GM13977 (cell line): ENCODE results near the gene DCLK1.

Experiments
- DNase-seq: peaks from one replicate; pipeline ENCODE4 v3.0.0; 2012; ENCODE audit warnings: low spot score
- in situ Hi-C: fragments of 300-500 bp; cut with MboI; formaldehyde crosslinking; loops from one replicate; pipeline ENCODE4 v1.12.0; 2022; ENCODE audit warnings: low sequenced_read_pairs, low pct_unique_long_range_greater_than_20kb, mixed read lengths, inconsistent platforms; ENCODE audit not compliant: unreplicated experiment
- TF ChIP-seq, protein P1 (sequence below): IDR thresholded peaks from 2 replicates; pipeline ENCODE4 v1.5.1; 2012; ENCODE audit warnings: mild to moderate bottlenecking, control low read depth; ENCODE audit not compliant: insufficient read depth; ENCODE audit errors: extremely low read depth, missing control alignments

DCLK1 gene

DNA sequence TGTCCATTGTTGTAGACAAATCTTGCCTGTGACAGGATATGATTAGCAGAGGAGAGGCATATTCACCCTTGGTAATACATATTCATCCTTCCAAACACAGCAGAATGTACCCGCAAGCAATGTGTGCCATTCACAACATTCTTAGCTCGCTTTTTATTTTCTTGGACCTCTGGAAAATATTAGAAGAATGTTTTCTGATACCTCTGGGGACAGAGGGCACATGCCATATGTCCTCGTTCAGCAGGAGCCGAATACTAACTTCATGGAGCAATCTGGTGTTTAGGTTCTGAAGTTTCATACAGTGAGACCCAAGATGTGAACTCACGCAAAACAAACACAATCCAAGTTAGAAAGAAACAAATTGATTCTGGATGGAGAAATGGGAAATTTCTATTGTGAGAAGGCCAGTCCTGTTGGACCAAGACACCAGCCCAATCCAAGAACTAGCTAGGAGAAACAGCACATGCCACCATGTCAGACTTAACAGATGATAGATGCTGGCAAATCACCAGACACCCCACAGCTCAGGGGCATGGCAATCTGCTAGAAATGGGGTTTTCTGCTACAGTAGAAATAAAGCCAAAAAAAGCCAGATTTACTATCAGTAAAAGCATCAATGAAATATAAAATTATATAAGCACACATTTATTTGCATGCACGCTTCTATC lies 297.4 kb downstream of the DCLK1 start:
- no peak for DNase-seq
- in situ Hi-C loops, result no loop called here
- TF ChIP-seq, protein P1, sequence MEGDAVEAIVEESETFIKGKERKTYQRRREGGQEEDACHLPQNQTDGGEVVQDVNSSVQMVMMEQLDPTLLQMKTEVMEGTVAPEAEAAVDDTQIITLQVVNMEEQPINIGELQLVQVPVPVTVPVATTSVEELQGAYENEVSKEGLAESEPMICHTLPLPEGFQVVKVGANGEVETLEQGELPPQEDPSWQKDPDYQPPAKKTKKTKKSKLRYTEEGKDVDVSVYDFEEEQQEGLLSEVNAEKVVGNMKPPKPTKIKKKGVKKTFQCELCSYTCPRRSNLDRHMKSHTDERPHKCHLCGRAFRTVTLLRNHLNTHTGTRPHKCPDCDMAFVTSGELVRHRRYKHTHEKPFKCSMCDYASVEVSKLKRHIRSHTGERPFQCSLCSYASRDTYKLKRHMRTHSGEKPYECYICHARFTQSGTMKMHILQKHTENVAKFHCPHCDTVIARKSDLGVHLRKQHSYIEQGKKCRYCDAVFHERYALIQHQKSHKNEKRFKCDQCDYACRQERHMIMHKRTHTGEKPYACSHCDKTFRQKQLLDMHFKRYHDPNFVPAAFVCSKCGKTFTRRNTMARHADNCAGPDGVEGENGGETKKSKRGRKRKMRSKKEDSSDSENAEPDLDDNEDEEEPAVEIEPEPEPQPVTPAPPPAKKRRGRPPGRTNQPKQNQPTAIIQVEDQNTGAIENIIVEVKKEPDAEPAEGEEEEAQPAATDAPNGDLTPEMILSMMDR, result no peak

DNA sequence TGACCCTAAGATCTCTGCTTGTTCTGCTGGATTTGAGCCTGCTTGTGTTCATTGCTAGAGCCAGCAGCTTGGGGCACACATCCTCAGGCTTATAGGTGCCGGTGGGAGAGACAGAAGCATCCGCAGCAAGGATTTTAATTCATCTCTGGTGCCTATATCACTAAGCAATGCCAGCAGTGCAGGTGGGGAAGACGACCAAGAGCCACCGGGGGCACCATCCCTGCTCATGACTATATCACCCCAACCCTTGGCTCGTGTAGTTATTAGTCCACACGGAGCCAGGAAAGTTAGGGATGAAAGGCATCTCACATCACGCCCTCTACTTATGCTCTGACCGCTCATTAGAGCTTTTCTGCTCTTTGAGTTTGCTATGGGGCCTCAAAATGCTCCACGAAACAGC lies 298.2 kb downstream of the DCLK1 start:
- in situ Hi-C loops, result no loop called here
- TF ChIP-seq, protein P1, result no peak
- no peak for DNase-seq

DNA sequence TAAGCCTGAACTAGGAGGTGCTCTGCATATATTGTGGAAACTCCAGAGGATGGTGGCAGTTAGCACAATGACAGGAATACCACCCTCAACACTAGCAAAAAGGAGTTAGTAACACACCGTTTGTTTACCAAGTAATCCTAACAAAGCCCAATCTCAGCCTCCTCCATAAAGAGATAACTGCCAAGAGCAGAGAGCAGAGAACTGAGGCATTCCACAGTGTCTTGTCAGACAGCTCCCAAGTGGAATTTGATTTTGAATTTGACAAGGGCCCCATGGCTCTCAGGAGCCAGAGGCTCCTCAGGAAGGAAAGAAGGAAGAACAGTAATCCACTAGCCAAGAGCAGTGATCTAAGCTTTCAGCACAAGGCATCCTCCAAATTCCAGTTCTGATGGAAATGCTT lies 298.6 kb downstream of the DCLK1 start:
- no peak for DNase-seq
- in situ Hi-C loops, result no loop called here
- TF ChIP-seq, protein P1, result no peak

DNA sequence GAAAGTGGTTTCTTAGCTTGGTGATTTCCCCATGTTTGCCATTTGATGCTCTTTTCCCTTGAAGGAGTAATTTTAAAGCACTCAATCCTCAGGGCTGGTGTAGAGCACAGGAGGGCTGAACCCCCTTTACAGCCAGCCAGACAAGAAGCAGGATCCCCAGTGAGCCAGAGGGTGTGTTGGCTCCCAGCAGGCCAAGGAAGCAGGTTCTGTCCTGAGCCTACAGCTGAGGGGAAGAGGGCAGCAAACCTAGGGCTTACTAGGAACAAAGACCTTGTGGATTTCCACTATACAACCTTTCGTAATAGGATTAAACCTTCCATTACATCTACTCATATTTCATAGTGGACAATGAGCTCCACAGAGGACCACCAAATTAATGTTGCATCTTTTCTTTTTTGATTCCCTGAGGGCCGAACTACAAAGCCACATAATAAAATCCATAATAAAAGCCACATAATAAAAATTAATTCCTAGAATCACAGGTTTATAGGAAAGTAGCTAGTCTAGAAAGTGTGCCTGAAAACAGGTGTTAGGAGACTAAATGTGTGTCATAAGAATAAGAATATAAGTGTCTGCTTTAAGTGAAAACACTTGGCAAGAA lies 300.2 kb downstream of the DCLK1 start:
- in situ Hi-C loops, result no loop called here

DNA sequence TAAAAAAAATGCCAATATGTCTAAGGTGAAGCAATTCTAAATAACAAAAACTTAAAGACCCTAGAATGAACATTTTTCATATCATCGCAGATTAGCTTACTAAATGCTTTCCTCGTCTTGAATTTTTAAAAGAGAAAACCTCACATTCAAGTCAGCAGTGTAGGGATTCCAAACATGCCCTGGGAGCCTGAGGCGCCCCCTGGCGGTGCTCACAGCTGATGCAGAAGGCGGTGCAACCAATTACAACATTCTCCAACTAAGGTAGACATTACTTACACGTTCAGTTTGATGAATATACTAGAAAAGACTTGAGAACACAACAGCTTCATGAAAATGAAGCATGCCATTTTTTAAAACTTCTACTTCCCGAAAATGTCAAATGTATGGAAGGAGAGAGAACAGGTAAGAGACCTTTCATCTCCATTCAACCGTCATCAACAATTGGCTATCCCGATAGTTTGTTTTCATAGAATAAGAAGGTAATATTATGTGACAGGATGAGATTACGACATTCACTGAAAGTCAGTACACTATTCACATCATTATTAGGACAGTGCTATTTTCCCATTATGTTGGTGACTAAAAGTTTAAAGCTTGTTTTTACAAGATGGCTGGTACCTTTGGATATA lies 304.4 kb downstream of the DCLK1 start:
- in situ Hi-C loops, result no loop called here
- DNase-seq, result no peak

More for the DNA sequence above, 300.2 kb downstream of the DCLK1 start:
- no peak for DNase-seq
- TF ChIP-seq, protein P1, result no peak

DNA sequence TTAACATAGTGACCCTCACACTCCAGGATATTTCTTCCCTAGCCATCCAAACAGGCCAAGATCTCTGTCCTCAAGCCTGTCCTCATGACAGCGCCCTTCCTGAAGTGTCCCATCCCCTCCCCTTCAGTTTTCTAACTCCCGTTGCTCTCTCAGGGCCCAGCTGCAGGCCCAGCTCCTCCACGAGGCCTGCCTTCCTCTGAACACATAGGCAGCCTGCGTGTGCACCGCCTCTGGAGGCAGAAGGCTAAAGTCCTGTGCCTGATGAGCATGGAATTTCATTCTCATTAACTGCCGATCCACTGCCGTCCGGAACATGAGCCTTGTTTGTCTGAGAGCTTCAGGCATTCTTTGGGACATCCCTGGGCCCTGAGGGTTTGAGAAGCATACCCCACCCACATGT lies 306.4 kb downstream of the DCLK1 start:
- TF ChIP-seq, protein P1, result no peak
- in situ Hi-C loops, result no loop called here

More for the DNA sequence above, 304.4 kb downstream of the DCLK1 start:
- TF ChIP-seq, protein P1, result peak; percentile 28

More for the DNA sequence above, 306.4 kb downstream of the DCLK1 start:
- DNase-seq, result no peak
